Peyer's patch (tissue), 4 donors: Measurements from ENCODE around the gene MRPL36. TPM values are rescaled to one million over a fixed set of nuclear protein-coding genes. Genes with fewer than 3 reads are reported as not detected.

Source experiments
- DNase-seq, 3 donors: peaks; one replicate each; pipeline ENCODE4 v3.0.0-alpha.2; 2017 to 2019
- H3K27ac ChIP-seq, 4 donors: fragments of 200-600 bp; sonication (generic); one replicate each; pipeline ENCODE4 v1.5.1; 2016 to 2019
- H3K27me3 ChIP-seq, 2 donors: fragments of 200-600 bp; sonication (generic); one replicate each; pipeline ENCODE4 v1.5.1; 2019
- H3K36me3 ChIP-seq, 3 donors: fragments of 200-600 bp; sonication (generic); one replicate each; pipeline ENCODE4 v1.5.1; 2016 to 2019
- H3K4me1 ChIP-seq, 4 donors: fragments of 200-600 bp; sonication (generic); one replicate each; pipeline ENCODE4 v1.5.1; 2016 to 2019
- H3K4me3 ChIP-seq, 4 donors: fragments of 200-600 bp; sonication (generic); 1 replicate in 3 of 4; 2 replicates in 1 of 4; pipeline ENCODE4 v1.5.1; 2016 to 2019; ENCODE audit warnings: mild to moderate bottlenecking in 1 of 4
- H3K9me3 ChIP-seq, 4 donors: fragments of 200-600 bp; sonication (generic); one replicate each; pipeline ENCODE4 v1.5.1; 2016 to 2019; ENCODE audit warnings: mild to moderate bottlenecking in 1 of 4
- CTCF ChIP-seq, 6 experiments: fragments of 450-650 bp in 4 of 6; fragments of 200-600 bp in 2 of 6; sonication (generic) in 1 of 6; IDR thresholded peaks; one replicate each; pipeline ENCODE4 v1.5.1; 2017 to 2019; ENCODE audit warnings: antibody characterized with exemption in 6 of 6, mild to moderate bottlenecking in 3 of 6, moderate library complexity in 1 of 6
- POLR2A ChIP-seq, 2 donors: fragments of 450-650 bp; IDR thresholded peaks; one replicate each; pipeline ENCODE4 v1.5.1; 2017; ENCODE audit warnings: antibody characterized with exemption in 2 of 2, mild to moderate bottlenecking in 2 of 2, moderate library complexity in 2 of 2
- total RNA-seq, 4 donors: library from RNA; depleted of rRNA; stranded (reverse); fragments of >200 nt; gene quantifications; one replicate each; pipeline ENCODE4 v1.1.0, GENCODE V29; 2016

Gene MRPL36
- total RNA-seq, 4 donors from 2014 or later: 21.9 to 23.9 (median 23.3) TPM

- H3K4me3 ChIP-seq: no peak overlapping the region
- H3K9me3 ChIP-seq: no peaks in the 10 kb centered on the region
- no peaks in the 10 kb centered on the region for H3K36me3 ChIP-seq
- H3K27me3 ChIP-seq: no peaks in the 10 kb centered on the region
- H3K4me1 ChIP-seq: no peaks in the 10 kb centered on the region
- TF ChIP-seq POLR2A (IDR thresholded peaks at IDR 0.05) (no peak), CTCF (IDR thresholded peaks at IDR 0.05) (no peak)
- DNase-seq: no peak
- no peak overlapping the region for H3K27ac ChIP-seq
Measured at GRCh38 chr5:1834022-1834551, 34.5 kb upstream of the MRPL36 start.

- DNase-seq: peak in 1 of 3 donors; percentile 44
- Histone ChIP-seq H3K4me3 (no peak overlapping the region), H3K27me3 (no peaks in the 10 kb centered on the region), H3K4me1 (no peaks in the 10 kb centered on the region), H3K27ac (no peak overlapping the region), H3K9me3 (no peaks in the 10 kb centered on the region), H3K36me3 (no peaks in the 10 kb centered on the region)
- TF ChIP-seq POLR2A (IDR thresholded peaks at IDR 0.05) (no peak), CTCF (IDR thresholded peaks at IDR 0.05) (no peak)
Measured at GRCh38 chr5:1833264-1834021, 33.8 kb upstream of the MRPL36 start.

- Histone ChIP-seq H3K27me3 (no peaks in the 10 kb centered on the region), H3K9me3 (no peaks in the 10 kb centered on the region), H3K4me3 (no peak overlapping the region), H3K4me1 (no peaks in the 10 kb centered on the region), H3K36me3 (no peaks in the 10 kb centered on the region), H3K27ac (no peak overlapping the region)
- peak in 1 of 3 donors; percentile 41 for DNase-seq
- TF ChIP-seq POLR2A (IDR thresholded peaks at IDR 0.05) (no peak), CTCF (IDR thresholded peaks at IDR 0.05) (no peak)
Measured at GRCh38 chr5:1832511-1833250, 33.0 kb upstream of the MRPL36 start.

GRCh38 chr5:1831677-1832313 is 32.2 kb upstream of the MRPL36 start:
- peak in 1 of 3 donors; percentile 41 for DNase-seq
- Histone ChIP-seq H3K27me3 (no peaks in the 10 kb centered on the region), H3K9me3 (no peaks in the 10 kb centered on the region), H3K27ac (no peak overlapping the region), H3K4me3 (no peak overlapping the region), H3K4me1 (no peaks in the 10 kb centered on the region), H3K36me3 (no peaks in the 10 kb centered on the region)
- no peak for TF ChIP-seq CTCF (IDR thresholded peaks at IDR 0.05)
- no peak for TF ChIP-seq POLR2A (IDR thresholded peaks at IDR 0.05)

GRCh38 chr5:1831257-1831656 is 31.6 kb upstream of the MRPL36 start:
- H3K36me3 ChIP-seq: no peaks in the 10 kb centered on the region
- no peaks in the 10 kb centered on the region for H3K9me3 ChIP-seq
- H3K27me3 ChIP-seq: no peaks in the 10 kb centered on the region
- H3K27ac ChIP-seq: no peak overlapping the region
- H3K4me3 ChIP-seq: no peak overlapping the region
- peak in 1 of 3 donors; percentile 23 for DNase-seq
- no peaks in the 10 kb centered on the region for H3K4me1 ChIP-seq
- TF ChIP-seq CTCF (IDR thresholded peaks at IDR 0.05) (no peak), POLR2A (IDR thresholded peaks at IDR 0.05) (no peak)
